Spleen (tissue), 11 donors: ENCODE data around the gene ACKR3. TPM values are rescaled to one million over a fixed set of nuclear protein-coding genes. Genes with fewer than 3 reads are reported as not detected.

Experiments
- DNase-seq: peaks from one replicate; pipeline ENCODE4 v3.0.0-alpha.2; 2020
- H3K27ac ChIP-seq, 8 donors: fragments of 200-600 bp; sonication (generic) in 7 of 8; 1 replicate in 4 of 8; 2 replicates in 4 of 8; pipeline versions ENCODE4 v1.5.0 to v1.8.0; 2016 to 2021; ENCODE audit warnings: inconsistent platforms in 4 of 8, mild to moderate bottlenecking in 4 of 8, moderate library complexity in 1 of 8
- H3K27me3 ChIP-seq, 7 donors: fragments of 200-600 bp; sonication (generic) in 6 of 7; replicated peaks in 1 of 7; 1 replicate in 4 of 7; 2 replicates in 3 of 7; pipeline versions ENCODE4 v1.5.0 to v1.8.0; 2016 to 2021; ENCODE audit warnings: inconsistent platforms in 3 of 7, mild to moderate bottlenecking in 1 of 7
- H3K36me3 ChIP-seq, 6 donors: fragments of 200-600 bp; sonication (generic) in 5 of 6; 1 replicate in 4 of 6; 2 replicates in 2 of 6; pipeline versions ENCODE4 v1.5.0 to v1.8.0; 2016 to 2021; ENCODE audit warnings: inconsistent platforms in 2 of 6
- H3K4me1 ChIP-seq, 6 donors: fragments of 200-600 bp; sonication (generic) in 5 of 6; 1 replicate in 3 of 6; 2 replicates in 3 of 6; pipeline versions ENCODE4 v1.5.0 to v1.8.0; 2016 to 2021; ENCODE audit warnings: inconsistent platforms in 3 of 6
- H3K4me3 ChIP-seq, 8 donors: fragments of 200-600 bp; sonication (generic) in 7 of 8; 1 replicate in 4 of 8; 2 replicates in 4 of 8; pipeline versions ENCODE4 v1.5.0 to v1.8.0; 2016 to 2021; ENCODE audit warnings: inconsistent platforms in 4 of 8, mild to moderate bottlenecking in 4 of 8, moderate library complexity in 2 of 8
- H3K9me3 ChIP-seq, 8 donors: fragments of 200-600 bp; sonication (generic) in 7 of 8; 1 replicate in 4 of 8; 2 replicates in 4 of 8; pipeline versions ENCODE4 v1.5.0 to v1.8.0; 2016 to 2021; ENCODE audit warnings: inconsistent platforms in 4 of 8
- CTCF ChIP-seq, 11 experiments: fragments of 200-600 bp in 7 of 11; fragments of 450-650 bp in 4 of 11; sonication (generic) in 4 of 11; IDR thresholded peaks in 8 of 11; conservative IDR thresholded peaks in 3 of 11; 1 replicate in 7 of 11; 2 replicates in 4 of 11; pipeline versions ENCODE4 v1.4.0 to v1.8.0; 2016 to 2021; ENCODE audit warnings: antibody characterized with exemption in 11 of 11, inconsistent platforms in 4 of 11, mild to moderate bottlenecking in 1 of 11
- POLR2A ChIP-seq, 3 donors: fragments of 450-650 bp; IDR thresholded peaks; one replicate each; pipeline ENCODE4 v1.5.1; 2017; ENCODE audit warnings: antibody characterized with exemption in 3 of 3, mild to moderate bottlenecking in 1 of 3
- POLR2AphosphoS5 ChIP-seq, 3 donors: sonication (generic); formaldehyde crosslinking; IDR thresholded peaks; one replicate each; pipeline ENCODE4 v1.5.1; 2017; ENCODE audit warnings: antibody characterized with exemption in 3 of 3
- WGBS, 5 donors: extraction: QIAGEN DNeasy Blood & Tissue Kit in 3 of 5; methylation state at CpG; one replicate each; pipeline versions ENCODE4 v1.1.5 to v1.1.7; 2013 to 2018; 5-methylcytosine and 5-hydroxymethylcytosine counted together
- intact Hi-C: fragments of 100-400 bp; cut with DNase I; formaldehyde crosslinking; loops from one replicate; pipeline ENCODE4 v1.15.0; 2023; ENCODE audit warnings: low total_unique reads
- polyA plus RNA-seq, 3 donors: library from polyadenylated mRNA; stranded (reverse); fragments of 200-250 nt; gene quantifications; one replicate each; pipeline ENCODE4 v1.2.1, GENCODE V29; 2013
- total RNA-seq, 7 donors: library from RNA; depleted of rRNA in 3 of 7; stranded (reverse); fragments of >200 nt in 3 of 7; fragmentation: NEBNext Ultra II Directional in 4 of 7; extraction: Animal tissue kit (Norgen Biotek cat#: 25700) in 4 of 7; gene quantifications; one replicate each; pipeline versions ENCODE4 v1.1.0 to v1.2.1, GENCODE V29; 2016 to 2021
- donor health status: healthy with polysubstance abuse.
- donor health status: DM: no; HTN: no; CAD: no; lungs with moderate emphysema.
- donor health status: DM: no; HTN: no; CAD: no.
- donor health status: Bipolar disorder and iron deficiency.
- donor health status: healthy.
- donor health status: DM: no; HTN: no; CAD: no.
- donor health status: DM: yes; HTN: yes; CAD: no.

ACKR3 gene
- total and polyA plus RNA-seq, 10 donors: 11.5 to 164 (median 67.0) TPM

GRCh38 chr2:236554629-236555282 lies 14.9 kb upstream of the ACKR3 start:
- H3K4me3 ChIP-seq: no peak overlapping the region
- H3K27ac ChIP-seq: no peak overlapping the region
- no peak for DNase-seq
- H3K36me3 ChIP-seq: no peaks in the 10 kb centered on the region
- H3K27me3 ChIP-seq: no peaks in the 10 kb centered on the region
- 60 to 77% (median 70%) methylated on average over 7 of the region's 7 CpGs for WGBS, 5 donors
- peaks cover 0 to 12% (median 9%) of the 10 kb centered on the region in 8 donors for H3K9me3 ChIP-seq
- no peak for TF ChIP-seq POLR2AphosphoS5 (IDR thresholded peaks at IDR 0.05)
- TF ChIP-seq POLR2A (IDR thresholded peaks at IDR 0.05): no peak
- TF ChIP-seq CTCF (IDR thresholded peaks at IDR 0.05 in 8 of 11, conservative IDR thresholded peaks at IDR 0.05 in 3 of 11): no peak
- H3K4me1 ChIP-seq: peaks cover 0 to 63% (median 35%) of the 10 kb centered on the region in 6 donors
- intact Hi-C loops: no loop called here

- H3K27ac ChIP-seq: no peak overlapping the region
- no peaks in the 10 kb centered on the region for H3K27me3 ChIP-seq
- H3K4me3 ChIP-seq: no peak overlapping the region
- peaks cover 0 to 12% (median 9%) of the 10 kb centered on the region in 8 donors for H3K9me3 ChIP-seq
- no peaks in the 10 kb centered on the region for H3K36me3 ChIP-seq
- peaks cover 0 to 56% (median 30%) of the 10 kb centered on the region in 6 donors for H3K4me1 ChIP-seq
- WGBS, 5 donors: 87 to 100% (median 93%) methylated on average over 1 of the region's 1 CpG
- DNase-seq: no peak
- TF ChIP-seq CTCF (IDR thresholded peaks at IDR 0.05 in 8 of 11, conservative IDR thresholded peaks at IDR 0.05 in 3 of 11) (no peak), POLR2A (IDR thresholded peaks at IDR 0.05) (no peak), POLR2AphosphoS5 (IDR thresholded peaks at IDR 0.05) (no peak)
- intact Hi-C loops: no loop called here
Measured at GRCh38 chr2:236555481-236555880, 14.1 kb upstream of the ACKR3 start.

GRCh38 chr2:236557306-236558030 lies 12.2 kb upstream of the ACKR3 start:
- Histone ChIP-seq H3K27me3 (no peaks in the 10 kb centered on the region), H3K9me3 (peaks cover 0 to 12% (median 9%) of the 10 kb centered on the region in 8 donors), H3K36me3 (no peaks in the 10 kb centered on the region), H3K4me1 (peaks cover 0 to 39% (median 10%) of the 10 kb centered on the region in 6 donors), H3K4me3 (no peak overlapping the region), H3K27ac (no peak overlapping the region)
- WGBS, 5 donors: 57 to 66% (median 63%) methylated on average over 3 of the region's 3 CpGs
- TF ChIP-seq POLR2A (IDR thresholded peaks at IDR 0.05): no peak
- no peak for TF ChIP-seq POLR2AphosphoS5 (IDR thresholded peaks at IDR 0.05)
- no peak for TF ChIP-seq CTCF (IDR thresholded peaks at IDR 0.05 in 8 of 11, conservative IDR thresholded peaks at IDR 0.05 in 3 of 11)
- intact Hi-C loops: no loop called here
- DNase-seq: no peak

- no peak overlapping the region for H3K4me3 ChIP-seq
- TF ChIP-seq POLR2AphosphoS5 (IDR thresholded peaks at IDR 0.05) (no peak), CTCF (IDR thresholded peaks at IDR 0.05 in 8 of 11, conservative IDR thresholded peaks at IDR 0.05 in 3 of 11) (no peak), POLR2A (IDR thresholded peaks at IDR 0.05) (no peak)
- no peaks in the 10 kb centered on the region for H3K36me3 ChIP-seq
- H3K4me1 ChIP-seq: peaks cover 0 to 37% (median 5%) of the 10 kb centered on the region in 6 donors
- peaks cover 0 to 12% (median 9%) of the 10 kb centered on the region in 8 donors for H3K9me3 ChIP-seq
- no peaks in the 10 kb centered on the region for H3K27me3 ChIP-seq
- 89 to 96% (median 95%) methylated on average over 11 of the region's 11 CpGs for WGBS, 5 donors
- intact Hi-C loops: no loop called here
- no peak for DNase-seq
- H3K27ac ChIP-seq: no peak overlapping the region
Measured at GRCh38 chr2:236558036-236558435, 11.6 kb upstream of the ACKR3 start.
